Stromal cell of bone marrow (primary cell): Measurements from ENCODE around the gene TMEM126B.
"Not testable (repeated sequence)": the region's sequence is repeated elsewhere in the genome, so short reads cannot be mapped to it uniquely, and the experiment has no call there.

Source experiments
- DNase-seq: peaks from one replicate; pipeline ENCODE4 v3.0.0-alpha.2; 2012; ENCODE audit warnings: low read depth

Gene TMEM126B

DNA sequence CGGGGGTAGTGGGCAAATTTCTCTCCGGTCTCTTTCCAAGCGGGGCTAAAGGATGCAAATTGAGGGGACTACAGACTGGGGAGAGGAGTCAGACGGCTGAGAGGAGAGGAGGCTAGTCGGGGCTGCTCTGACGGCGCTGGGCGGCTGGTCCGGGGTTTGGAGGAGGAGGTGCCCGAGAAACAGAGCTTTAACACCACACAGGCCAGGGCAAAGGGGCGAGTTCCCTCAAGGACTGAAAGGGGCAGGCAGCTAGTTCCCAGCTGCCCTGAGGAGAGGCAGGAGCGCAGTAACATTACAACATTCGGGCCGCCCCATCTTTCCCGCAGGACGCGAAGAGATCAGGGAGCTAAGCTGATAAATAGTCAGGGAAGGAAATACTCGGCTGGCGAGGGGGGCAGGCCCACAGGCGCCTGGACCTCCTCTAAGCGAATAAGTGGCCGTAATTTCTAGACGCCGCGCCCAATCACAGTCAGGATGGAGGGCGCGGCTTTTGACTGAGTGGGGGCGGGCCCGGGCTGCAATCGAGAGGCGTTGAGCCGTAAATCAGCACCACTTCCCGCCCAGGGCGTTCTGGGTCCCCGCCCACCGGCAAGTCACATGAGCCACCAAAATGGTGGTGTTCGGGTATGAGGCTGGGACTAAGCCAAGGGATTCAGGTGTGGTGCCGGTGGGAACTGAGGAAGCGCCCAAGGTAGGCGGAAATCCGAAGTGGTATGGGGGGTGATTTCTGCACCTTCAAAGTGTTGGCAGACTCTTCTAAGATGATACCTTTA, at the start of gene TMEM126B:
TSS of gene TMEM126B (plus strand) at position 596 of the 773 bp plus-strand sequence. CDS start at position 611, 15 bp downstream.
- peak; percentile 97 for DNase-seq

DNA sequence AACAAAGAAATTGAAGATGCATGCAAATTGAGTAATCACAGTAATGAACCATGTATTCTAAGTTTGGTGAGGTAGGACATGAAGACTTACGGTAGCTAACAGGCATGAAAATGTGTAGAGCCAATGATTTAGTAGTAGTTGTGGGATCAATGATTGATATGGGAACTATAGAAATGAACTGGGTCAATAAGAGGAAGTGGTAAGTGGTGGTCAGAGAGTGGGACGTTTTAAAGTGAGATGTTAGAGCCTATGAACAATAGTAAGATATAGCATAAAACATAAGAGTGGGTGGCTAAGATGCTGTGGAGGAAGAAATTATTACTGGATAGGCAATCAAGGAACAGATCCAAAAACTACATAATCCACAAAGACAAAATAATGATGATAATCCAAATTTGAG, 46.3 kb upstream of the TMEM126B start:
- DNase-seq, result no peak

DNA sequence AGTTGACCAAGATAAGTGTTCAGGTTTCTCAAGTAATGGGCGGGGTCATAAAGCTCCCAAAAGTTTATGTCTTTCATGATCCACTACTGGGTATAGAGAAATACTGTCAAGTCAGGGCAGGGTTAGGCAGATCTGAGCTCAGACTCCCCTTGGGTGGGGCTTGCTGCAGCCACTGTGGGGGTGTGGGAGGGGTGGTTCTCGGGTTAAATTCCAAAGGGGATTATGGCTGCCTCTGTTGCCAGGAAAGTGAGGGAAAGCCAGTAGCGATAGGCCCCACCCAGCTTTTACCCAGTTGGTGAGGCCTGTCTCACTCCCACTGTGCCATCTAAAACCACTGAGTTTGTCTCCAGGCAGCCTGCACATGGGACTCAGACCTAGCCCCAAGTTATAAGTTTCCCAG, 39.0 kb upstream of the TMEM126B start:
- no peak for DNase-seq

DNA sequence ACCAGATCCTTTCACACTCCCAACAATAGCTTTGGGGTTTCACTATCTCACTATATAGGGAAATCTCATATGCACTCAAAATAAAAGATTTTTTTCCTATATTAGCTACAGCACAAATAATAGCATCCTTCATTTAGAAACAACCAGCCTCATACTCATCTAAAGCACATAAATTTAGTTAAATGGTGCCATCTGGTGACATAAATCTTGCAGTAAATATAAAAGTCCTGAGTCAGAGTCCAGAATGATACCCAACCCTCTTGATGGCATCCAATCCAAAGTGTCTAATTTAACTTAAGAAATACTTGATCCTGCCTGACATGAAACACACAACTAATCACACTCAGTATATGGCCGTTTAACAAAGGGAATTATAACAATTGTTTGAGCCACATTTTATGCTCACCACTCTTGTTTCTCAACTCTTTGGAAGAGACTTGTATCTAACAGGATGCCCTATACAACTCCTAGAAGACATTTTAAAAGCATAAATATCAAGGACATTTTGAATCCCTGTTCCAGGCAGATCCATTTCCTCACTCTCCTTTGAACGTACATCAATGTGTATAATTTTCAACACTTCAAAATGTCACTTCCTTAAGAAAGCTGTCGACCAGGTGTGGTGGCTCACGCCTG, 37.4 kb upstream of the TMEM126B start:
- DNase-seq, result peak; percentile 25

DNA sequence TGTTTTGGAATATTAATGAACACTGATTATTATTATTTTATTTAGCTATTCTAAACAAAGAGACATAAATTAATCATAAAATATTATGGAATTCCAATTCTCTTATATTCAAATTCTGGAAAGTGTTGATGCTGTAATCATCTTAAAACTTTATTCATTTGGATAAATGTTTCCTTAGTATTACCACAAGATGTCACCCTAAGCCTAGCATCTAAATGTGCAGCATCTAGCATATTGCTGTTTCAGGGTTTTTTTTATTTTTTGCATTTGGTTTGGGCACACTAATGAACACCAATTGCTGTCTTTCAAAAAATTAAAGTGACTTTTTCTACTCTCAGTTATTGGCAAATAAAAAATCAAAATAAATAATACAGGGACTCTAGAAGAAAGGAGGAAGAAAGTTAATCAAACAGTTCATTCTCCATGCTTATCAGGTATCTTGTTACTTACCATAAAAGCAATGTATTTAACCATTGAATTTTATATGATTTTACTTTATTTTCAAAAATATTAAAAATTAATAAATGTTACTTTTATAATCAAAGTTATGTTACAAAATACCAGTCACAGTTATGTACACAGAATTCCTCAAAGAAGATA, 33.0 kb upstream of the TMEM126B start:
- DNase-seq, result peak; percentile 44

DNA sequence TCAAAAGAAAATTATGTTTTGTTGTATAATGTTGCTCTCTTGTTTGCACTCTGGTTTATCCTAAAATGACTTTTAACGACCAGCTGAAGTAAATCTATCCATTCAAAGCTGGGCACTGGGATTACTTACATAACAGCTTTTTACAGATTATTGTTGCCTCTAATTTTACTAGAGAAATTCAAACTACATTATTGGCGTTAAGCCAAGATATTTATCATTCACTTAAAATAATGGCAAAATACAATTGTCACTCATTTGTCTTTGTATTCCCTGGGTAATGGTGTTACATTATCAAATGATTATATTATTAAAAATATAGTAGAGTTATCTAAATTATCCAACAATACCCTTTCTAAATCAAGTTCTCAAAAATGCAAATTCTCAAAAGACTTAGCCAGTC, 31.5 kb upstream of the TMEM126B start:
- DNase-seq, result no peak

DNA sequence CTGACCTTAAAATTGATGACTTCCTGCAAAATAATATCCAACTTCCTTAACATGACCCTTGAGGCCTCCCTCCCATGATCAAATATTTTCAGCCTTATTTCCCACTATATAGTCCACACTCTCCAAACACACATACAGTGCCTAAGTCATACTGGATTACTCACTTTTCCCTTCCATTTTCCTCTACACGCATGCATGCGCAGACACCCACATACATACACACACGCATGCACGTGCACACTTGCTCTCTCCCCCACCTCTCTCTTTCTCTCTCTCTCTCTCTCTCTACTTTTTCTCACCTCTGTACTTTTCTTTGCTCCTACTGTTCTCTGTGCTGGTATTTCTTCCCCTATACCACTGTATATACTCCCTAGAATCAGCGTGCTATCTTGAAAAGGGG, 29.3 kb upstream of the TMEM126B start:
- no peak for DNase-seq

DNA sequence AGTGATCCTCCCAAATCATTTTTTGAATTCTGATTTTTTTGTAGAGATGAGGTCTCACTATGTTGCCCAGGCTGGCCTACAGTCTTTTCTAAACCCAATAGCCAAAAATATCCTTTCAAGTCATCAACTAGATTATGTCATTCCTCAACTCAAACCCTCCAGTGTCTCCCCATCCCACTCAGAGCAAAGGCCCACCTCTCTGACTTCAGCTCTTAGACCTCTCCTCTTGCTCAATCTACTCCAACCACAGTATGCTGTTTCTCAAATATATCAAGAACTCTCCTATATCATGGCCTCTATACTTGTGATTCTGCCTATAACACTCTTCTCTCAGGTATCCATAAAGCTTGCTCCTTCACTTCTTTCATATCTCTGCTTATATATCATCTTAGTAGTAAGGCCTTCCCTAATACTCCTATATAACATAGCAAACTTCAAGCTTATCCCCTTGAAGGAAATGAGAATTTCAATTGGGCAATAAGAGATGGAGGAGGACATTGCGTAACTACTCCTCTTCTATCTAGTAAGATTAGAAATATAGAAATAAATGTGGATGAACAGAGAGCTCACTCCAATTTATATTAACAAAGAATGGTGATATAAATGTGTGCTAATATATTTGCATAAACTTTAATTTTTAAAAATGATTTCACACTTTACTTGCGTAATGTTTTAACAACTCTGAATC, 25.7 kb upstream of the TMEM126B start:
- DNase-seq, result no peak

DNA sequence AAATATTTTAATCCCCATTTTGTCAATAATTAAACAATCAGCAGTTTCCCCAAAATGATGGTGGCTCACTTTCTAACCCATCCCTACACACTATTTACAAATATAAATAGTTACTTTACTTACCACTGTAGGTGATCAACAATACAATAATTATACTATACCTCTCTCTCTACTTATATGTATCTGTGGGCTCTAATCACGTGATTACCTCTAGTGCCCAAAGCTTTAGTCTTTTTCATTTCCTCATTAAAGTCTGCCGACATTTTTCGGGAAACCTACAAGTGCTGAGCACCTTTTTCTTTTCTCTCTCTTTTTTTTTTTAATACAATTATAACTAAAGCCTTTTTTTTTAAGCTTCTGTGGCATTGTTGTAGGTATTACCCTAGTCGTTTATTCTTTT, 25.2 kb upstream of the TMEM126B start:
- DNase-seq, result no peak

DNA sequence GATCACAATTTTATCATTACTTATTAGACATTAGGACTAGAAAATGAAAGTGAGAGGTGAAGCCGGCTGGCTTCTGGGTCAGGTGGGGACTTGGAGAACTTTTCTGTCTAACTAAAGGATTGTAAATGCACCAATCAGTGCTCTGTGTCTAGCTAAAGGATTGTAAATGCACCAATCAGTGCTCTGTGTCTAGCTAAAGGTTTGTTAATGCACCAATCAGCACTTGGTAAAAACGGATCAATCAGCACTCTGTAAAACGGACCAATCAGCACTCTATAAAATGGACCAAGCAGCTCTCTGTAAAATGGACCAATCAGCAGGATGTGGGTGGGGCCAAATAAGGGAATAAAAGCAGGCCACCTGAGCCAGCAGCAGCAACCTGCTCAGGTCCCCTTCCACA, 22.2 kb upstream of the TMEM126B start:
- not testable (repeated sequence) for DNase-seq

DNA sequence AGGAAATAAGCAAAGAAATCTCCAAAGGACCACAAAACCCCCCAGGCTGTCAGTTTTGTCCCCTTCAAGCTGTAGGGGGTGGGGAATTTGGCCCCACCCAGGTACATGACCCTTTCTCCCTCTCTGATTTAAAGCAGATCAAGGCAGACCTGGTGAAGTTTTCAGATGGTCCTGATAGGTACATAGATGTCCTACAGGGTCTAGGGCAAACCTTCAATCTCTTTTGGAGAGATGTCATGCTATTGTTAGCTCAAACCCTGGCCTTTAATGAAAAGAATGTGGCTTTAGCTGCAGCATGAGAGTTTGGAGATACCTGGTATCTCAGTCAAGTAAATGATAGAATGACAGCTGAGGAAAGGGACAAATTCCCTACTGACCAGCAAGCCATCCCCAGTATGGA, 19.8 kb upstream of the TMEM126B start:
- not testable (repeated sequence) for DNase-seq

DNA sequence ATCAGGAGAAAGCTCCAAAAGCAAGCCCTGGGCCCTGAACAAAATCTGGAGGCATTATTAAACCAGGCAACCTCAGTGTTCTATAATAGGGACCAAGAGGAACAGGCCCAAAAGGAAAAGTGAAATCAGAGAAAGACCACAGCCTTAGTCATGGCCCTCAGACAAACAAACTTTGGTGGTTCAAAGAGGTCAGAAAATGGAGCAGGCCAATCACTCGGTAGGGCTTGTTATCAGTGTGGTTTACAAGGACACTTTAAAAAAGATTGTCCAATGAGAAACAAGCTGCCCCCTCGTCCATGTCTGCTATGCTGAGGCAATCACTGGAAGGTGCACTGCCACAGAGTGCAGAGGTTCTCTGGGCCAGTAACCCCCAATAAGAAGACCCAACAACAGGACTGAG, 19.1 kb upstream of the TMEM126B start:
- not testable (repeated sequence) for DNase-seq

DNA sequence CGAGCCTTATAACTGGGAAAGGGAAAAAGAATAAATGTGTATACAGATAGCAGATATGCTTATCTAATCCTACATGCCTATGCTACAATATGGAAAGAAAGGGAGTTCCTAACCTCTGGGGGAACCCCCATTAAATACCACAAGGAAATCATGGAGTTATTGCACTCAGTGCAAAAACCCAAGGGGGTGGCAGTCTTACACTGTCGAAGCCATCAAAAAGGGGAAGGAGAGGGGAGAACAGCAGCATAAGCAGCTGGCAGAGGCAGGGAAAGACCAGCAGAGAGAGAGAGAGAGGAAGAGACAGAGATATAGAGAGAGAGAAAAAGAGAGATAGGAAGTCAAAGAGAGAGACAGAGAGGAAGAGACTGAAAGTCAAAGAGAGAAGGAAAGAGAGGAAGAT, 16.8 kb upstream of the TMEM126B start:
- DNase-seq, result not testable (repeated sequence)

DNA sequence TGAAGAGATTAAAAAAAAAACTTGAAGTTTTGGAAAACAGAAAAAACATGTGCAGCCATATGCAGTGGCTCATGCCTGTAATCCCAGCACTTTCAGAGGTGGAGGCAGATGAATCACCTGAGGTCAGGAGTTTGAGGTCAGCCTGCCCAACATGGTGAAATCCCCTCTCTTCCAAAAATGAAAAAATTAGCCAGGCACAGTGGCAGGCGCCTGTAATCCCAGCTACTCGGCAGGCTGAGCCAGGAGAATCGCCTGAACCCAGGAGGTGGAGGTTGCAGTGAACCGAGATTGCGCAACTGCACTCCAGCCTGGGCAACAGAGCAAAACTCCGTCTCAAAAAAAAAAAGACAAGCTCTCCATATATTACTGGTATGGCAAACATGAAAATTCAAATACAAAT, 8.9 kb upstream of the TMEM126B start:
- DNase-seq, result no peak

DNA sequence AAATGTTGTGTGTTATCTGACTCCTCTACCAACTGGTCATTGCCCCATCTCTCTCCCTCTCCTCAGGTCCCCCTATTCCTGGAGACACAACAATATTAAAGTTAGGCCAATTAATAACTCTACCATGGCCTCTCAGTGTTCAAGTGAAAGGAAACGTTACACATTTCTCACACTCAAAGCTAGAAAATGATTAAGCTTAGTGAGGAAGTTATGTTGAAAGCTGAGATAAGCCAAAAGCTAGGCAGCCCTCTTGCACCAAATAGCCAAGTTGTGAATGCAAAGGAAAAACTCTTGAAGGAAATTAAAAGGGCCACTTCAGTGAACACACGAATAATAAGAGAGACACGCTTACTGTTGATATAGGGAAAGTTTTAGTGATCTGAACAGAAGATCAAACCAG, 8.1 kb upstream of the TMEM126B start:
- no peak for DNase-seq

DNA sequence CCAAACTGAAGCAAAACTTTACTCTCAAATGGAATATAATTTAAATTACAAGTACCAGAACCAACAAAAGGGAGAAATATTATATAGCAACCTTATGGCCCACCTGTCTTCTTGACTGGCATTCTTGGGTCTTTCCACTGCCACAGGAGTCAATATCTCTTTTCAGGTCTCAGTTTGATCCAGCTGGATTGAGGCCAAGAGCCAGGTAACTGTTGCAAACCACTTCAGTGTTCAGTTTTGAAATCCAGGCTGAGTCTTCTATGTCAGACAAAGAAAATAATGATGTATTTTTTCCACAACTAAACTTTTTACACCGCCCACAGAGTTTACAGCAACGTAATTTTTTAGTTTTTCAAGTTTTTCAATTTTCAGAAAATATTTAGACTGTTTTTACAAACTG, 1.9 kb upstream of the TMEM126B start:
- no peak for DNase-seq

DNA sequence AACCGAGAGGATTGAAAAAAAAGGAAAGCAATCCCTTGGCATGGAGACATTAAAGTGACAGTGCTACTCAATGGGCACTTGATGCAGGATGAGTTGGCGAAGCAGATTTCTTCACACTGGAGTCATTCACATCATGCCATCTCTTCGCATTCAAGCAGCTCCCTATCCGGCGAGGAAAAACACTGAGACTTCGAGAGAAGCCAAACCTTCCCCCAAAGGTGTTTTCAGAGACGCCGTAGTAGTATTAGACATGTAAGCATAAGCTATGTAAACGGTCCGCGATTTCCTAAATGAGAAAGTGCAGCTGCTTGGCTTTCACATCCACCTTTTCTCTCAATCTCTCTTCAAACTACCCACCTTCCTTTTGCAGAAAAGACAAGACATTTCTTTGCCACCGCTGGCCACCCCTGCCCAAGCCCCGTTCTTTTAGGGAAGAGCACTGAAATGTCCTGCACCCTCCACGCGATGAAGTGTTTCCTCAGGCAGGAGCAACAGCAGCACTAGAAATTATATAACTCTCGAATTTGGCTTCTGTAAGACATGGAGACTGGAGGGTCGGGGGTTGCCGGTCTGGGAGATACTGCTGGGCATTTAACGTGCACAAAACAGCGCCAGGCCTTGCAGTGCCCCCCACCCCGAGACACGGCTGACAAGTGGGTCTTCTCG, 928 bp upstream of the TMEM126B start, which contains the start of gene DLG2:
TSS of gene DLG2 (minus strand) at position 13 of the 666 bp plus-strand sequence.
- DNase-seq, result peak; percentile 38

DNA sequence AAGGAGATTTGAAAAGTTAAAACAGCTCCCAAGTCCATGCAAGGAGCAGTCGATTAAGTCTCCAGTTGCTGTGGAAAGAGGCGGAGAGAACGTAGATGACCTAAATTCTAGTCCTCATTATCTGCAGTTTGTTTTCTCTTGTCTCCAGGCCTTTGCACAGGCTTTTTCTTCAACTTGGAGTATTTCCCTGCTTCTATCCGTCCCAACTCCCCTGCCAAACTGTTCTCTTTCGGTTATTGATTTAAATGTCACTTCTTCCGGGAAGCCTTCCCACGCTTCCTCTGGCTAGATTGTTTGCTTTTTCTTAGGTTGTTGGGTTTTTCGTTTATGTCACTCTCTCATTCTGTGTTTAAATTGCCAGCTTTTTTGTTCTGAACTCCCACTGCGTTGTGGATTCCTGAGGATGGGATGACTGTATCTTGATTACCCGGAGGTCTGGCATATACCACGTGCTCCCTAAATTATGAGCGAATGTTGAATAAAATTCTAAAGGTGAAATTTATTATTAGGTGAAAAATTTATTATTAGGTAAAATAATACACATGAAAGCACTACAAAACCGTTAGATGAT, 463 bp downstream of the TMEM126B start:
- no peak for DNase-seq

DNA sequence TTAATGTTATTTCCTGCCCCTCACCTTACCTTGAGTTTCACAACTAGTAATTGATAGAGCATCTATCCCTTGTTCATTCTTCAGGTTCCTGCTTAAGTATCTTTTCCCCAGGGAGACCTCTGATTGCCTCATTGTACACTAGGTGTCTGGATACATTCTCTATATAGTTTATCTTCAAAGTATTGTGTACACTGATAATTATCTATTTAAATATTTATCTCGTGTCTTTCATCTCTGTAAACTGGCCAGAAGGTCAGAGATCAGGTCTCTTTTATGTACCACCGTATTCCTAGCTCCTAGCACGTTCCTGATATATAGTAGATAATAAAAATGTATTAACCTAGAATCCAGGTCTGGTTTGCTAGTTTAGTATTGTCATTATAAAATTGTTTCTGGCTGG, 6.4 kb downstream of the TMEM126B start:
- no peak for DNase-seq

DNA sequence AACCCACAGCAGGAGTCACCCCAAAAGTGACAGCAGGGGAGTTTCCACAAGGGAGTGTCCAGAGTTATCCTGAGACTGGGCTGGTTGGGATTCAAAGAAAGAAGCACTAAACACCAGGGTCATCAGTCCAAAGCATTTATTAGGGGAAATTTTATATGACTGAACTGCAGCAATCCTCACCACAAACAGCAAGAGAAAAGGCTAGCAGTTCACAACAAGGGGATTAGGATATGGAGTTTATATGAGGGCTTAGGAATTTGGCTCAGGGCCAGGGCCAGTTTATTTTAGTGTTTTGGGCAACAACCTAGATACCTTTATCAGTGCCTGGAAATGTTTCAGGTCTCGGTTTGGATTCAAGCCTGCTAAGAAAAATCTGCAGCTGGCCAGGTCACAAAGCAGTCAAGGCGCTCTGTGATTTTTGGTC, 14.8 kb downstream of the TMEM126B start:
- no peak for DNase-seq

DNA sequence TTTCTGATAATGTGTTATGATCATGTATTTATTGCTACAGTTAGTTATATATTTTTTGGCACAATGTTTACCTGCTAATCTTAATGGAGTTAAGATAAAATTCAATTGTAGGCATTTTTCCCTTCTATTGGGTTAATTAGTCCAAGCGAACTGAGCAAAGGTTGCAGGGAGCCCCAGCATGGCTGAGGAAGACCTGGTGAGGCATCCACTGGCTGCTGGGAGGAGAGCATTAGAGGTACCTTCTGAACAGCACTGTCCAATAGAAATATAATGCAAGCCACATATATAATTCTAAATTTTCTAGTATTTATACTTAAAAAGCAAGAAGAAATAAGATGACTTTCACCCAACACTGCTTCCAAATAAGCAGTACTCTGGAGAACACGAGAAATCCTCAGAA, 18.7 kb downstream of the TMEM126B start:
- no peak for DNase-seq
